ENCODE measurements around the gene GRIK4.

Gene GRIK4

GRCh38 chr11:120686516-120686915 is 175.0 kb downstream of the GRIK4 start:
- no peak for DNase-seq

GRCh38 chr11:120688163-120688562 is 176.6 kb downstream of the GRIK4 start:
- no peak for DNase-seq

GRCh38 chr11:120689596-120690275 is 178.2 kb downstream of the GRIK4 start:
- no peak for DNase-seq

- DNase-seq, result no peak
Measured at GRCh38 chr11:120690406-120690805, 178.9 kb downstream of the GRIK4 start.

GRCh38 chr11:120694726-120695125 is 183.2 kb downstream of the GRIK4 start:
- DNase-seq, result no peak

- no peak for DNase-seq
Measured at GRCh38 chr11:120695426-120695825, 183.9 kb downstream of the GRIK4 start.

- no peak for DNase-seq
Measured at GRCh38 chr11:120695939-120696338, 184.4 kb downstream of the GRIK4 start.

- no peak for DNase-seq
Measured at GRCh38 chr11:120696597-120697218, 185.2 kb downstream of the GRIK4 start.

- no peak for DNase-seq
Measured at GRCh38 chr11:120698918-120699317, 187.4 kb downstream of the GRIK4 start.

- no peak for DNase-seq
Measured at GRCh38 chr11:120702656-120703055, 191.1 kb downstream of the GRIK4 start.

GRCh38 chr11:120703358-120704152 is 192.0 kb downstream of the GRIK4 start:
- DNase-seq, result no peak

GRCh38 chr11:120704256-120704750 is 192.8 kb downstream of the GRIK4 start:
- no peak for DNase-seq

GRCh38 chr11:120706257-120706656 is 194.7 kb downstream of the GRIK4 start:
- DNase-seq, result no peak

- no peak for DNase-seq
Measured at GRCh38 chr11:120707098-120707497, 195.6 kb downstream of the GRIK4 start.

GRCh38 chr11:120707663-120708062 is 196.1 kb downstream of the GRIK4 start:
- DNase-seq, result no peak

GRCh38 chr11:120708511-120709183 is 197.1 kb downstream of the GRIK4 start:
- DNase-seq, result no peak

- no peak for DNase-seq
Measured at GRCh38 chr11:120709808-120710207, 198.3 kb downstream of the GRIK4 start.

GRCh38 chr11:120710354-120711131 is 199.0 kb downstream of the GRIK4 start:
- no peak for DNase-seq

- no peak for DNase-seq
Measured at GRCh38 chr11:120712014-120712413, 200.5 kb downstream of the GRIK4 start.

GRCh38 chr11:120712881-120713280 is 201.3 kb downstream of the GRIK4 start:
- DNase-seq, result no peak

- DNase-seq, result no peak
Measured at GRCh38 chr11:120713296-120713695, 201.7 kb downstream of the GRIK4 start.

GRCh38 chr11:120714438-120714837 is 202.9 kb downstream of the GRIK4 start:
- no peak for DNase-seq

All from NCI-H187 (cell line).